GM12891 (cell line): ENCODE data around the gene KCNMB4.

Source experiments
- PAX5 ChIP-seq: IDR thresholded peaks from 2 replicates; pipeline ENCODE4 v1.6.1; 2011; ENCODE audit warnings: low read length, moderate library complexity, mild to moderate bottlenecking; ENCODE audit not compliant: insufficient read depth, severe bottlenecking
- POLR2A ChIP-seq: IDR thresholded peaks from 2 replicates; pipeline ENCODE4 v1.6.1; 2011; ENCODE audit warnings: low read depth, low read length, control low read depth
- POLR2AphosphoS5 ChIP-seq: IDR thresholded peaks from 2 replicates; pipeline ENCODE4 v1.6.1; 2011; ENCODE audit warnings: low read depth, low read length, control low read depth
- POU2F2 ChIP-seq: IDR thresholded peaks from 2 replicates; pipeline ENCODE4 v1.6.1; 2011; ENCODE audit warnings: low read depth, mild to moderate bottlenecking, control low read depth, low read length, moderate library complexity
- SPI1 ChIP-seq: IDR thresholded peaks from 2 replicates; pipeline ENCODE4 v1.6.1; 2011; ENCODE audit warnings: low read depth, low read length, control low read depth
- TAF1 ChIP-seq: IDR thresholded peaks from 2 replicates; pipeline ENCODE4 v1.6.1; 2011; ENCODE audit warnings: low read depth, low read length, control low read depth

DNA sequence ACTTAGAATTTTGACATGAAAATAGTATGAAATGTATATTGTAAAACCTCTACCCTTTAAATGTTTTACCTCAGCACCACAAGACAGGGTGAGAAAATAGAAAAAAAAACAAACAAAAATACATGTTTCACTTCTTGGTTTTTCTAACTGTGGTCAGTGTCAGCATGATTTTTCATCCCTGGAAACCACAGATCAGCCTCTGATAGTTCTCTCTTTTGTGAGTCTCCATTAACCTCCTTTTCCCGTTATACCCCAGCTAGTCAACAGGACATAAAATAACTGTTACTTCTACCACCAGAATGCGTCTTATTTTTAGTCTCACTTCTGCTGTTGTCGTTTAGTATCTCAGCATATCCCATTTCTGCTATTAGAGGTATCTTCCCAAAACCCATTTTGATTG is 48.3 kb upstream of the KCNMB4 start:
- no peak for TF ChIP-seq TAF1
- TF ChIP-seq POLR2A, result no peak
- no peak for TF ChIP-seq POLR2AphosphoS5
- no peak for TF ChIP-seq POU2F2
- TF ChIP-seq SPI1, result peak; percentile 84
- TF ChIP-seq PAX5, result no peak
